Liver (tissue), 9 donors: ENCODE results near the gene RASSF1. TPM values are rescaled to one million over a fixed set of nuclear protein-coding genes. Genes with fewer than 3 reads are reported as not detected.
A peak's percentile ranks its signal among the peaks of the same experiment; 100 is the strongest.

Source experiments
- DNase-seq: peaks from one replicate; pipeline ENCODE4 v3.0.0-alpha.2; 2017; ENCODE audit warnings: low spot score
- H3K27ac ChIP-seq, 2 donors: one replicate each; pipeline ENCODE4 v1.7.0; 2013; ENCODE audit warnings: inconsistent platforms in 2 of 2, low read length in 2 of 2, control low read depth in 1 of 2, low read depth in 1 of 2, mild to moderate bottlenecking in 1 of 2
- H3K27me3 ChIP-seq, 4 donors: one replicate each; pipeline versions ENCODE4 v1.6.1 to v1.7.0; 2013; ENCODE audit warnings: low read length in 3 of 4, inconsistent platforms in 1 of 4, mild to moderate bottlenecking in 1 of 4, moderate library complexity in 1 of 4; ENCODE audit not compliant: control insufficient read depth in 4 of 4, insufficient read depth in 4 of 4
- H3K36me3 ChIP-seq, 4 donors: one replicate each; pipeline versions ENCODE4 v1.6.1 to v1.7.0; 2013; ENCODE audit warnings: low read length in 3 of 4, mild to moderate bottlenecking in 3 of 4, low read depth in 1 of 4, moderate library complexity in 1 of 4; ENCODE audit not compliant: control insufficient read depth in 4 of 4, insufficient read depth in 3 of 4
- H3K4me1 ChIP-seq, 4 donors: one replicate each; pipeline versions ENCODE4 v1.6.1 to v1.7.0; 2013; ENCODE audit warnings: low read length in 3 of 4, mild to moderate bottlenecking in 3 of 4, moderate library complexity in 1 of 4; ENCODE audit not compliant: control insufficient read depth in 4 of 4, insufficient read depth in 4 of 4
- H3K4me3 ChIP-seq, 3 donors: one replicate each; pipeline versions ENCODE4 v1.6.1 to v1.7.0; 2013; ENCODE audit warnings: low read length in 3 of 3, control low read depth in 1 of 3, low read depth in 1 of 3, mild to moderate bottlenecking in 1 of 3
- H3K9ac ChIP-seq, 2 donors: one replicate each; pipeline ENCODE4 v1.7.0; 2013; ENCODE audit warnings: low read length in 2 of 2, mild to moderate bottlenecking in 2 of 2, moderate library complexity in 2 of 2, control low read depth in 1 of 2, low read depth in 1 of 2
- H3K9me3 ChIP-seq, 4 donors: one replicate each; pipeline versions ENCODE4 v1.6.1 to v1.7.0; 2013; ENCODE audit warnings: low read length in 3 of 4; ENCODE audit not compliant: control insufficient read depth in 4 of 4
- ATF3 ChIP-seq: IDR thresholded peaks from 2 replicates; pipeline ENCODE4 v1.6.1; 2016; ENCODE audit warnings: antibody characterized with exemption
- EGR1 ChIP-seq, 2 donors: IDR thresholded peaks; 2 replicates each; pipeline ENCODE4 v1.6.1; 2016 to 2018; ENCODE audit warnings: antibody characterized with exemption in 2 of 2, low read depth in 2 of 2
- FOXA1 ChIP-seq: IDR thresholded peaks from 2 replicates; pipeline ENCODE4 v1.6.1; 2016; ENCODE audit warnings: antibody characterized with exemption
- FOXA2 ChIP-seq: IDR thresholded peaks from 2 replicates; pipeline ENCODE4 v1.6.1; 2016; ENCODE audit warnings: antibody characterized with exemption
- GABPA ChIP-seq, 2 donors: IDR thresholded peaks in 1 of 2; conservative IDR thresholded peaks in 1 of 2; 2 replicates each; pipeline ENCODE4 v1.6.1; 2016; ENCODE audit warnings: antibody characterized with exemption in 2 of 2, mild to moderate bottlenecking in 1 of 2, moderate library complexity in 1 of 2
- HNF4A ChIP-seq, 2 donors: conservative IDR thresholded peaks; 2 replicates each; pipeline ENCODE4 v1.6.1; 2016; ENCODE audit warnings: antibody characterized with exemption in 2 of 2, mild to moderate bottlenecking in 2 of 2
- HNF4G ChIP-seq: IDR thresholded peaks from 2 replicates; pipeline ENCODE4 v1.6.1; 2016; ENCODE audit warnings: antibody characterized with exemption
- JUND ChIP-seq, 2 donors: IDR thresholded peaks; 2 replicates each; pipeline ENCODE4 v1.6.1; 2016; ENCODE audit warnings: antibody characterized with exemption in 2 of 2
- MAX ChIP-seq: IDR thresholded peaks from 2 replicates; pipeline ENCODE4 v1.6.1; 2016; ENCODE audit warnings: antibody characterized with exemption
- NR2F2 ChIP-seq: IDR thresholded peaks from 2 replicates; pipeline ENCODE4 v1.6.1; 2016; ENCODE audit warnings: antibody characterized with exemption
- RAD21 ChIP-seq, 2 donors: IDR thresholded peaks; 2 replicates each; pipeline ENCODE4 v1.6.1; 2016; ENCODE audit warnings: antibody characterized with exemption in 2 of 2, mild to moderate bottlenecking in 2 of 2
- REST ChIP-seq: IDR thresholded peaks from 2 replicates; pipeline ENCODE4 v1.6.1; 2016; ENCODE audit warnings: antibody characterized with exemption, mild to moderate bottlenecking
- RXRA ChIP-seq, 2 donors: IDR thresholded peaks; 2 replicates each; pipeline ENCODE4 v1.6.1; 2017 to 2018; ENCODE audit warnings: antibody characterized with exemption in 2 of 2, mild to moderate bottlenecking in 1 of 2
- SP1 ChIP-seq: IDR thresholded peaks from 2 replicates; pipeline ENCODE4 v1.6.1; 2018; ENCODE audit warnings: antibody characterized with exemption, mild to moderate bottlenecking
- TAF1 ChIP-seq: conservative IDR thresholded peaks from 2 replicates; pipeline ENCODE4 v1.6.1; 2016; ENCODE audit warnings: antibody characterized with exemption, mild to moderate bottlenecking
- YY1 ChIP-seq: IDR thresholded peaks from 2 replicates; pipeline ENCODE4 v1.6.1; 2016; ENCODE audit warnings: antibody characterized with exemption, mild to moderate bottlenecking
- ZBTB33 ChIP-seq: IDR thresholded peaks from 2 replicates; pipeline ENCODE4 v1.6.1; 2016; ENCODE audit warnings: antibody characterized with exemption
- WGBS: extraction: QIAGEN DNeasy Blood & Tissue Kit; methylation state at CpG from one replicate; pipeline ENCODE4 v1.1.7; 2013; 5-methylcytosine and 5-hydroxymethylcytosine counted together
- polyA plus RNA-seq, 2 donors: library from polyadenylated mRNA; stranded (reverse) in 1 of 2; unstranded in 1 of 2; fragments of 200-250 nt in 1 of 2; fragments of >200 nt in 1 of 2; fragmentation: Nextera tagmentation in 1 of 2; extraction: Ambion mirVana in 1 of 2; gene quantifications; one replicate each; pipeline versions ENCODE4 v1.2.1 to v1.2.3, GENCODE V29; 2013 to 2015
- total RNA-seq, 2 donors: library from RNA; depleted of rRNA; stranded (reverse); fragments of >200 nt; gene quantifications; one replicate each; pipeline ENCODE4 v1.2.3, GENCODE V29; 2014
- donor health status: healthy.
- donor health status: healthy.
- donor health status: healthy.
- donor health status: healthy.
- donor health status: healthy.

The RASSF1 gene
- total and polyA plus RNA-seq, 4 donors = 6.5 to 13.2 (median 11.2) TPM

GRCh38 chr3:50336452-50337174, 4.0 kb downstream of the RASSF1 start:
- no peak for DNase-seq
- Histone ChIP-seq H3K4me1 (peaks cover 8 to 44% (median 20%) of the 10 kb centered on the region in 4 donors), H3K36me3 (peaks cover under 1 to 6% (median 4%) of the 10 kb centered on the region in 4 donors), H3K4me3 (peak overlapping the region; percentile 70 to 94 (median 70)), H3K9ac (peak overlapping the region; percentile 78 to 93), H3K27me3 (no peaks in the 10 kb centered on the region), H3K27ac (peak overlapping the region; percentile 92 to 99), H3K9me3 (no peaks in the 10 kb centered on the region)
- no peak for TF ChIP-seq YY1
- no peak for TF ChIP-seq FOXA1
- no peak for TF ChIP-seq SP1
- TF ChIP-seq REST = no peak
- no peak for TF ChIP-seq JUND (IDR thresholded peaks at IDR 0.05)
- TF ChIP-seq ZBTB33 = no peak
- no peak for TF ChIP-seq EGR1 (IDR thresholded peaks at IDR 0.05; ENCODE audit: low read depth in 2 of 2)
- no peak for TF ChIP-seq ATF3
- TF ChIP-seq RAD21 (IDR thresholded peaks at IDR 0.05) = no peak
- no peak for TF ChIP-seq HNF4G
- TF ChIP-seq TAF1 = no peak
- no peak for TF ChIP-seq MAX
- no peak for TF ChIP-seq RXRA (IDR thresholded peaks at IDR 0.05)
- TF ChIP-seq GABPA (IDR thresholded peaks at IDR 0.05 in 1 of 2, conservative IDR thresholded peaks at IDR 0.05 in 1 of 2) = no peak
- no peak for TF ChIP-seq HNF4A (conservative IDR thresholded peaks at IDR 0.05)
- no peak for TF ChIP-seq FOXA2
- WGBS = under 1% methylated on average over 31 of the region's 31 CpGs

GRCh38 chr3:50334339-50335075, 6.1 kb downstream of the RASSF1 start:
- H3K27ac ChIP-seq = peak overlapping the region; percentile 40 to 56
- H3K4me3 ChIP-seq = no peak overlapping the region
- H3K9me3 ChIP-seq = no peaks in the 10 kb centered on the region
- peaks cover 4 to 27% (median 16%) of the 10 kb centered on the region in 4 donors for H3K36me3 ChIP-seq
- peak overlapping the region in 1 of 2 donors; percentile 24 for H3K9ac ChIP-seq
- no peak for DNase-seq
- TF ChIP-seq JUND (IDR thresholded peaks at IDR 0.05) (no peak), NR2F2 (no peak)
- H3K4me1 ChIP-seq = peaks cover 6 to 39% (median 20%) of the 10 kb centered on the region in 4 donors
- H3K27me3 ChIP-seq = no peaks in the 10 kb centered on the region
- WGBS = 67% methylated on average over 5 of the region's 5 CpGs
